Gastroesophageal sphincter (tissue), 4 donors: ENCODE results near the gene FIBP. TPM values are rescaled to one million over a fixed set of nuclear protein-coding genes. Genes with fewer than 3 reads are reported as not detected.

ENCODE experiments used
- ATAC-seq: fragments of 150-250 bp; one replicate; pipeline ENCODE4 v1.9.1; 2016; ENCODE audit warnings: mild to moderate bottlenecking, moderate library complexity
- H3K27ac ChIP-seq, 4 donors: fragments of 200-600 bp; sonication (generic) in 3 of 4; 1 replicate in 3 of 4; 2 replicates in 1 of 4; pipeline ENCODE4 v1.5.1; 2016 to 2019
- H3K27me3 ChIP-seq: fragments of 200-600 bp; sonication (generic); one replicate; pipeline ENCODE4 v1.5.1; 2019
- H3K36me3 ChIP-seq, 2 donors: fragments of 200-600 bp; sonication (generic); one replicate each; pipeline ENCODE4 v1.5.1; 2019; ENCODE audit warnings: control low read depth in 1 of 2
- H3K4me1 ChIP-seq, 3 donors: fragments of 200-600 bp; sonication (generic); 1 replicate in 2 of 3; 2 replicates in 1 of 3; pipeline ENCODE4 v1.5.1; 2016 to 2019; ENCODE audit warnings: control low read depth in 2 of 3
- H3K4me3 ChIP-seq, 2 donors: fragments of 200-600 bp; sonication (generic); one replicate each; pipeline ENCODE4 v1.5.1; 2019; ENCODE audit warnings: mild to moderate bottlenecking in 1 of 2, moderate library complexity in 1 of 2
- H3K9me3 ChIP-seq, 3 donors: fragments of 200-600 bp; sonication (generic); one replicate each; pipeline ENCODE4 v1.5.1; 2017 to 2019; ENCODE audit warnings: control low read depth in 2 of 3
- CTCF ChIP-seq, 4 experiments: fragments of 200-600 bp in 2 of 4; fragments of 450-650 bp in 2 of 4; sonication (generic) in 1 of 4; IDR thresholded peaks; one replicate each; pipeline ENCODE4 v1.5.1; 2017 to 2019; ENCODE audit warnings: antibody characterized with exemption in 4 of 4, mild to moderate bottlenecking in 2 of 4, moderate library complexity in 2 of 4
- EP300 ChIP-seq: sonication (generic); formaldehyde crosslinking; IDR thresholded peaks from one replicate; pipeline ENCODE4 v1.6.1; 2017; ENCODE audit warnings: antibody characterized with exemption, mild to moderate bottlenecking
- POLR2A ChIP-seq, 2 donors: fragments of 450-650 bp; IDR thresholded peaks; one replicate each; pipeline ENCODE4 v1.6.1; 2017; ENCODE audit warnings: antibody characterized with exemption in 2 of 2, mild to moderate bottlenecking in 2 of 2, moderate library complexity in 1 of 2
- POLR2AphosphoS5 ChIP-seq: sonication (generic); formaldehyde crosslinking; IDR thresholded peaks from one replicate; pipeline ENCODE4 v1.6.1; 2017; ENCODE audit warnings: antibody characterized with exemption
- WGBS, 2 donors: methylation state at CpG; one replicate each; pipeline ENCODE4 v1.1.5; 2018; ENCODE audit warnings: low coverage in 1 of 2; 5-methylcytosine and 5-hydroxymethylcytosine counted together
- total RNA-seq, 4 donors: library from RNA; depleted of rRNA; stranded (reverse); fragments of >200 nt; gene quantifications; one replicate each; pipeline ENCODE4 v1.1.0, GENCODE V29; 2016

FIBP gene
- total RNA-seq, 4 donors from 2014 or later = 35.2 to 62.3 (median 54.6) TPM

- TF ChIP-seq CTCF (IDR thresholded peaks at IDR 0.05) = no peak
- TF ChIP-seq POLR2AphosphoS5 = no peak
- no peak for TF ChIP-seq POLR2A (IDR thresholded peaks at IDR 0.05)
- no peak for TF ChIP-seq EP300
- H3K36me3 ChIP-seq = peaks cover 0 to 55% of the 10 kb centered on the region in 2 donors
- peak overlapping the region in 1 of 2 donors; percentile 95 for H3K4me3 ChIP-seq
- H3K27me3 ChIP-seq = no peaks in the 10 kb centered on the region
- no peak for ATAC-seq
- peaks cover 0 to 68% (median 13%) of the 10 kb centered on the region in 3 donors for H3K4me1 ChIP-seq
- peak overlapping the region in 2 of 4 donors; percentile 90 to 99 for H3K27ac ChIP-seq
- 52% methylated on average over 9 of the region's 15 CpGs; no CpG with 5 or more reads in 1 of the 2 donors for WGBS, 2 donors
- peaks cover 0 to 8% (median 0%) of the 10 kb centered on the region in 3 donors for H3K9me3 ChIP-seq
Observed at GRCh38 chr11:65855927-65856363, 32.3 kb downstream of the FIBP start.

- WGBS, 2 donors = 42 to 55% methylated on average over 3 to 6 of the region's 15 CpGs
- peaks cover 0 to 67% (median 13%) of the 10 kb centered on the region in 3 donors for H3K4me1 ChIP-seq
- H3K27me3 ChIP-seq = no peaks in the 10 kb centered on the region
- H3K36me3 ChIP-seq = peaks cover 0 to 60% of the 10 kb centered on the region in 2 donors
- H3K9me3 ChIP-seq = peaks cover 0 to 10% (median 0%) of the 10 kb centered on the region in 3 donors
- no peak overlapping the region for H3K27ac ChIP-seq
- no peak for ATAC-seq
- no peak overlapping the region for H3K4me3 ChIP-seq
- TF ChIP-seq POLR2A (IDR thresholded peaks at IDR 0.05) (no peak), EP300 (no peak), CTCF (IDR thresholded peaks at IDR 0.05) (no peak), POLR2AphosphoS5 (no peak)
Observed at GRCh38 chr11:65854852-65855837, 33.1 kb downstream of the FIBP start.

- TF ChIP-seq EP300 = no peak
- no peak for TF ChIP-seq POLR2AphosphoS5
- no peak for TF ChIP-seq POLR2A (IDR thresholded peaks at IDR 0.05)
- no peak for TF ChIP-seq CTCF (IDR thresholded peaks at IDR 0.05)
- Histone ChIP-seq H3K36me3 (peaks cover 0 to 60% of the 10 kb centered on the region in 2 donors), H3K27ac (no peak overlapping the region), H3K9me3 (peaks cover 0 to 10% (median 0%) of the 10 kb centered on the region in 3 donors), H3K4me1 (peaks cover 0 to 61% (median 13%) of the 10 kb centered on the region in 3 donors), H3K4me3 (no peak overlapping the region), H3K27me3 (no peaks in the 10 kb centered on the region)
- 69% methylated on average over 2 of the region's 4 CpGs; no CpG with 5 or more reads in 1 of the 2 donors for WGBS, 2 donors
- no peak for ATAC-seq
Observed at GRCh38 chr11:65854161-65854592, 34.1 kb downstream of the FIBP start.

- WGBS, 2 donors = 17 to 100% methylated on average over 1 of the region's 6 CpGs
- H3K36me3 ChIP-seq = peaks cover 0 to 60% of the 10 kb centered on the region in 2 donors
- H3K27me3 ChIP-seq = no peaks in the 10 kb centered on the region
- no peak overlapping the region for H3K27ac ChIP-seq
- TF ChIP-seq EP300 (no peak), CTCF (IDR thresholded peaks at IDR 0.05) (no peak), POLR2AphosphoS5 (no peak), POLR2A (IDR thresholded peaks at IDR 0.05) (no peak)
- peaks cover 0 to 53% (median 13%) of the 10 kb centered on the region in 3 donors for H3K4me1 ChIP-seq
- no peak overlapping the region for H3K4me3 ChIP-seq
- ATAC-seq = no peak
- H3K9me3 ChIP-seq = peaks cover 0 to 10% (median 0%) of the 10 kb centered on the region in 3 donors
Observed at GRCh38 chr11:65853246-65853979, 34.9 kb downstream of the FIBP start.
